SK-N-DZ (cell line): ENCODE measurements around the gene LRRC59. TPM values are rescaled to one million over a fixed set of nuclear protein-coding genes. Genes with fewer than 3 reads are reported as not detected.
A peak's percentile ranks its signal among the peaks of the same experiment; 100 is the strongest.
"Not testable (repeated sequence)": the region's sequence is repeated elsewhere in the genome, so short reads cannot be mapped to it uniquely, and the experiment has no call there.

Experiments used
- DNase-seq: peaks from one replicate; pipeline ENCODE4 v3.0.0-alpha.2; 2015; ENCODE audit warnings: low spot score
- polyA plus RNA-seq, 2 experiments: library from polyadenylated mRNA; depleted of rRNA; stranded (reverse); fragments of >200 nt; gene quantifications; 2 replicates each; pipeline ENCODE4 v1.2.3, GENCODE V29; 2014

The LRRC59 gene
- polyA plus RNA-seq (2014; cell fraction: cytosol; rRNA removed): 113 and 119 TPM in 2 replicates
- polyA plus RNA-seq (2014; cell fraction: nucleus; rRNA removed): 53.3 and 54.9 TPM in 2 replicates

GRCh38 chr17:50397111-50397918, at the start of gene LRRC59:
Gene LRRC59 (minus strand): TSS chr17:50397523. CDS start chr17:50397317, 206 bp downstream.
- peak; percentile 82 for DNase-seq

- no peak for DNase-seq
Observed at GRCh38 chr17:50445730-50446325, 48.5 kb upstream of the LRRC59 start.

DNA sequence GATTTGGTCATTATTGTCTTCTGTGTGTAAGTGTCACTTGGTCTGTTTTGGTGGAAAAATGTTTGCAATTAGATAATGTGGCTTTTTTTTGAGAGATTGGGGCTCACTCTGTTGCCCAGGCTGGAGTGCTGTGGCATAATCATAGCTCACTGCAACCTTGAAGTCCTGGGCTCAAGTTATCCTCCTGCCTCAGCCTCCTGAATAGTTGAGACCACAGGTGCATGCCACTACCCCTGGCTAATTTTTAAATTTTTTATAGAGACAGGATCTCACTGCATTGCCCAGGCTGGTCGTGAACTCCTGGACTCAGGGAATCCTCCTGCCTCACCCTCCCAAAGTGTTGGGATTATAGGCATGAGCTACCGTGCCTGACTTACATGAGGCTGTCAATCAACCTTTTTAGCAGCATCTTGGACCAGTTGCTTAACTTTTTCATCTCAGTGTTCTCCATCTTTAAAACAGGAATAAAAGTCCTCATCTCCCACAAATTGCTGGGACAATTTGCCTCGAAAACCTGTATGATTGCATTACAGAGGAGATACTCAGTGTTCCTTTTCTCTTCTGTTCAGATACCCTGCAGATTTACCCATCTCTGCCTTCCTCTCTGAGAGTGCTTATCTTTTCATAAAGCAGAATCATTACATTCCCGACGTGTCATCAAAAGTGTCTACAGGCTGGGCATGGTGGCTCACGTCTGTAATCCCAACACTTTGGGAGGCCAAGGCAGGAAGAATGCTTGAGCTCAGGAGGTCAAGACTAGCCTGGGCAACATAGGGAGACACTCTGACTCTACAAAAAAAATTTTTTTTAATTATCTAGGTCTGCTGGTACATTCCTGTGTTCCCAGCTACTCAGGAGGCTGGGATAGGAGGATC, 47.8 kb upstream of the LRRC59 start:
- no peak for DNase-seq

DNA sequence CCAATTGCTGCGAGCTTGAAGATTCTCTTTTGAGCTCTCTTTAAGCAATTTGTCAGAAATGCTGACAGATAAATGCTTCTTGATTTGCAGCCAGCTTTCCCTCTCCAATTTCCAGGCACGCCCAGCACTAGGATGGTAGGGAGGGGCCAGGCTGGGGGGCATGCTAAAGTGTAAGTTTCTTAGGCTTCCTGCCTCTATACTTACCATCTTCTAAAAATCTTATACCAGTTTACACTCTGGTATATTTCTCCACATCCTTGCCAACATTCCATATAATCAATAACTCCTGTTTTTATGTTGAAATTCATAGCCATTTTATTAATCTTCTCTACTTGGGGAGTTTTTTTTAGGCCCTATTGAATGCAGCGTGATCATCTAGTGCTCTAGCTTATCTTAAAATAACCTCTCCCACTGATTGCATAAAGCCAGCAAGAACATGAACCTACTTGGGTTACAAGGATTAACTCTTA, 46.2 kb upstream of the LRRC59 start:
- no peak for DNase-seq

GRCh38 chr17:50440838-50441829, 43.8 kb upstream of the LRRC59 start:
- DNase-seq: no peak

- no peak for DNase-seq
Observed at GRCh38 chr17:50440172-50440837, 43.0 kb upstream of the LRRC59 start.

DNA sequence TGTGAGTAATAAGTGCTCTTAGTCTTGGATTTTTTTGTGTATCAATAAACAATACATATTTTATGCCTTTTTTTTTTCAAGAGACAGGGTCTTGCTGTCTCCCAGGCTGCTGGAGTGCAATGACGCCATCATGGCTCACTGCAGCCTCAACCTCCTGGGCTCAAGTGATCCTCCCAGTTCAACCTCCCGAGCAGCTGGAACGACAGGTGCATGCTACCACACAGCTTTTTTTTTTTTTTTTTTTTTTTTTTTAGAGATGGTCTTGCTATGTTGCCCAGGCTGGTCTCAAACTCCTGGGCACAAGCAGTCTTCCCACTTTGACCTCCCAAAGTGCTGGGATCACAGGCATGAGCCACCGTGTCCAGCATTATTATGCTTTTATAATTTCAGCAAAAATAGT, 41.7 kb upstream of the LRRC59 start:
- no peak for DNase-seq

DNA sequence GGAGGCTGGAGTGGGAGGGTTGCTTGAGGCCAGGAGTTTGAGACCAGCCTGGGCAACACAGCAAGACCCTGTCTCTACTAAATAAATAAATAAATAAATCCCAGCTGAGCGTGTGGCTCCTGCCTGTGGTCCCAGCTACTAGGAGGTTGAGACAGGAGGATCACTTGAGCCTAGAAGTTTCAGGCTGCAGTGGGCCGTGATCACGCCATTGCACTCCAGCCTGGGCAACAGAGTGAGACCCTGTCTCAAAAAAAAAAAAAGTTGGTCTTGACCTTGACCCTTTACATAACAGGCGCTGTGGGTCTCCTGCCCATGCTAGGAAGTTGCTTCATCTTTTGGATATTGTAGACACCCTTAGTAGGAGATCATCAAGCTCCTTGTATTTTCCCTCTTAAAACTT, 40.1 kb upstream of the LRRC59 start:
- DNase-seq: no peak

DNA sequence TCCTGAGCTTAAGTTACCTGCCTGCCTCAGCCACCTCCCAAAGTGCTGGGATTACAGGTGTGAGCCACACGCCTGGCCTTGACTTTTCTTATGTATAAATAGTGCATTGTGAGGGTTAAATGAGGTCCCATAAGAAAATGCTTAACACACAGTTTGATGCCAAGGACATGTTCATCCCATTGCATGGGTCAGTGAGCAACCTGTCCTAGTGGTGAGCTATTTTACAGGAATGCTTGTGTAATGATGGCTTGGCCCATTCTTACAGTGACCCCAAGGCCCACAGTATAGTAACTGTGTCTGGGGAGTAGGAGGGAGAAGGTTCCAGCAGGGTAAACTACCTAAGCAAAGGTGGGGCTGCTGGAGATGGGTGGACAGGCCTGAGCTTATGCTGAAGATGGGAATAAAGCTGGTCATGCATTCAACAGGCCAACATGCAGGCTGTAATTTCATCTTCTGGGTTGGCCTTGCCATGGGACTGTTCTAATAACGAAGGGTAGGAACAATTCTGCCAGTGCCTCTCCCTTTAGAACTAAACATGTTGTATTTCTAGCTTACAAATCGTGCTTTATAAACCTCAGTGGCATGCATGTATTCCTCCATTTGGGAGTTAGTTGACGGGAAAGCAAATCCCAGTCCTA, 34.9 kb upstream of the LRRC59 start:
- no peak for DNase-seq

DNA sequence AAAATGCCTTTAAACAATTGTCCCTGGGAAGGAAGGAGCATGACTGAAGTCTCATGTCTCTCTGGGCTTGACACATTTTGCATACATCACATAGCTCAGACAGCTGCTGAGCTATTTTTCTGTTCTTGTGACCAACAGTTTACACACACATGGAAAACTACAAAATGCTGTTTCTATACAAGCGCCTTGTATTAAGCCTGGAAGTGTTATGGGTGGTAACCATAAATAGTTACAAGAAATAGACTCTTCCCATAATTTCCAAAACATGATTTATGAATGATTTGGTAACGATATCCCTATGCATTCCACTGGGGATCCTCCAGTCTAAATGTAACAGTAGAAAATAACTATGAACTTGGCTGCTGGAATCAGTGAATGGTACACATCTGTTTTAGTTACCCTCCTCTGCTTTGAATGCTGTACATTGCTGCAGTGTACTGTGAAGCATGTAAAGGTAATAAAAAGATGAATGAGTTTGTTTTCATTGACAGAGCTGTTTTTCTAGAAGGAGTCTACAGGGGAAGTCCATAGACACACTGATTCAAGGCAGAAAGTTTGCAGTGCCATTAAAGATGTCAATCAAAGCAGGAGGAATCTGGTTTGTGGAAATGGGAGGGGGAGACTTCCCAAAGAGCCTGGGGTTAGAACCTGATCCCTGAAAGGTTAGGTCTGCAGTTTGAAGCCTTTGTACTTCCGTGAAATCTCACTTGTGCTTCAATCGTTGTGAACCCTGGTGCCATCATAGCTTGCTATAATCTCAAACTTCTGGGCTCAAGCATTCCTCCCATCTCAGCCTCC, 33.7 kb upstream of the LRRC59 start:
- no peak for DNase-seq

DNA sequence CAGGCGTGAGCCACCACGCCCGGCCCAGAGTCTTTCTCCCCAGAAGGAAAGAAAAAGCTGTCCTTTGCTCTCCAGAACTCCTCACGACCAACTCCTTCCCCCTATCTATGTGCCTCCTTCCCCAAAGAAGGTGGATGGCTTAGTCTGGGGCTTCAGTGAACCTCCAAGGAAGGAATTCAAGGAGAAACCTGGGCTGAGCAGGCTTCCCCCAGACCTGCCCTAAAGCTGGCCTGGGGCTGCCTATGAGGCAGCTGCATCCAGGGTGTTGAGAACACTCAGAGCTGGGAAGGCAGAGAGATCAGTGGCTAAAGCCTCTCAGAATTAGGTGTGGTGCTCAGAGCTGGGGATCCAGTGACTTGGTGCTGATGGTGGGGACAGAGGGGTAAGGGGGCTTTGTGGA, 32.5 kb upstream of the LRRC59 start:
- DNase-seq: no peak

DNA sequence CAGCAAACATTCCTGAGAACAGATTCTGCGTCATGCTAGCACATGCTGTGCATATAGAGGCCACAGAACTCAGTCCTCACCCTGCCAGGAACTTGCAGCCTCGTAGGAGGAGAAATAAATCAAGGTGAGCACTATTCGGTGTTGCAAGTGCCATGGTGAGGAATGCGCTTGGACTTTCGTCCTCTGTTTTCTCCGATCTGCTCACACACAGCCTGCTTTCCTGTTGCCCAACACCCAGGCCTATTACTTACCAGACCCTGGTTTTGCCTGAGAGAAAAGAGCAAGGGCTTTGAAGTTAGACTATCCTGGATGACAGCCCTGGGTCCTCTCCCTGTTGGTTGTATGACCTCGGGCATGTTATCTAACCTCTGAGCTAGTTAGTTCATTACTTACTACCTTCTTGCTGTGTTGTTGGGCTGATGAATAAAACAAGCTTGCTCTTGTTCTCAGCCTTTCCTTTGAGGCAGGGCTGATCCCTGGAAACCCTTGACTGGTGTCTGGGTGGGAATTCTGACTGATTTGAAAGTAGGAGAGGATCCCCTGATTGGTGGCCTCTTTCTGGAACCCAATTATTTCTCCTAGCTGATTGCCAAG, 31.6 kb upstream of the LRRC59 start:
- DNase-seq: no peak

GRCh38 chr17:50428126-50428525, 30.8 kb upstream of the LRRC59 start:
- not testable (repeated sequence) for DNase-seq

DNA sequence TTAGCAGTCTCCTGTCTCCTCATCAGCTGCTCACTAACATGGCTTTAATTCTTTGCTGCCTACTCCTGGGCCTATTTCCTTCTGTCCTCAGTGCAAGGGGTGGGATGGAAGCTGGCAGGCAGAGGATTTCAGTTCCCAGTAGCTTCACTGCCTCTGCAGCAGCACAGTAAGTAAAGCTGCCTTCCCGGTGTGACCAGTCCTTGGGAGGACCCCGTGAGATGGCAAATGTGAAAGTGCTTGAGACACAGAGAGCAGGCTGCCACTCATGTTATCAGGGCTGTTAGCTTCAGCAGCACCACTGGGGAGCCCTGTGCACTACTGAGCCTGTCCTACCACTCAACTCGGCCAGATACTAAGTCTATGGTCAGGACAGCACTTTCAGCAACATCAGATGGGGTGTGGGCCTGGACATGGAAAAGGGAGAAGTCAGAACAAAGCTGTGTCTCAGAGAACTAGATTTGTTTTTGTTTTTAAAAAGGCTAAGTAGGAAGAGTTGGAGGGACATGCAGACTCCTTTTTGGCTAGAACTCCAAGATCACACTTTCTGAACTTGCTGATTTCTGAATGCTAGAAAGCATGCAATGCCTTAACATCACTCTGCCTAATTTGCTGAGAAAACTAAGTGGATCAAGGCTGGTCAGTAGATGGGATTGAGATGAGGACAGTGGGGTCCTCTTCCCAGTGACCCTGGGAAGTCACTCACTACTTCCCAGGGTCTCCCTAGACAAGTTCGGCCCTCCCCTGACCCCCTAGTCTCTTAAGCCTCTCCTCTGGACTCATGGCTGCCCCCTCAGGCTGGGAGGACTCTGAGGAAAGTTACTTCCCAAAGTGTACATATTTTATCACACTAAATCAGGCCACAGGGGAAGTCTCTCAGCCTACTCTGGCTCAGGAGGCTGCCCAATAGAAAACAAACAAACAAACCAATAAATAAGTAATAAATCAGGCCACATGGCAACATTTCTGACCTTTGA, 29.8 kb upstream of the LRRC59 start:
- DNase-seq: peak; percentile 71

- DNase-seq: no peak
Observed at GRCh38 chr17:50426472-50426782, 29.1 kb upstream of the LRRC59 start.

DNA sequence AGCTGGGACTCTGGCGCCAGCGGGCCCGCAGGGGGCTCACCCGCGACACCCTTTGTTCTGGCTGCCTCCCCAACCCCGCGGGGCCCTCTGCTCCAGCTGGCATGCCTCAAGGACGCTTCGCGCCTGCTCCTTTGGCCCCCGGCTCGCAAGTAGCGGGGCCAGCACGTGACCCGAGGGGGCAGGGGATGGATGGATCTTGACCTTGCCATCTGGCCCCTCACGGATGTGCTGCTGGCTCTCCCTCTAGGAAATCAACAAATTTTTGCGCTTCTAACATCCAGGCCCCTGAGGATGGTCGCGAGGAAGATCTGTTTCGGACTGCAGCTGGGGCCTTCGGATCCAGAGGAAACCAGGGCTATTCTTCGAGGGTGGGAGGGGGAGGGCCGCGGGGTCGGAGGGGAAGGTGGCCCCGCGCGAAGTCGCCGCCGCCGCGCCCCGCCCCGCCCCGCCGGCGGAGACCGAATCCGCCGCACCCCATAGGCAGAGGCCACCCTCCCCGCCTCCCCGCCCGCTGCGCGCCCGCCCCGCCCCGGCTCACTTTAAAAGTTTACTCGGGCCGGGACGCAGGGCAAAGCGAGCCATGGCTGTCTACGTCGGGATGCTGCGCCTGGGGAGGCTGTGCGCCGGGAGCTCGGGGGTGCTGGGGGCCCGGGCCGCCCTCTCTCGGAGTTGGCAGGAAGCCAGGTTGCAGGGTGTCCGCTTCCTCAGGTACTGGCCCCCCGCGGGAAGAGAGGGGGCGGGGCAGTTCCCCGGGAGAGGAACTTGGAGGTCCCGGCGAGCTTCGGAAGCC, 28.6 kb upstream of the LRRC59 start, which contains the start of gene ACSF2:
ACSF2 (plus strand) TSS at position 537 of the 790 bp plus-strand sequence; CDS start at position 581, 44 bp downstream.
- peak; percentile 29 for DNase-seq
